Activated CD8-positive, alpha-beta memory T cell treated with anti-CD3 and anti-CD28 coated beads, Interleukin-2, amount 10 ng/mL, durations not matched to agents 7 days and 5 days (primary cell): ENCODE data around the gene FLRT1. TPM values are rescaled to one million over a fixed set of nuclear protein-coding genes. Genes with fewer than 3 reads are reported as not detected.

Experiments used
- ATAC-seq: fragments of 150-1000 bp; cut with Tn5 transposase; one replicate; pipeline ENCODE4 v1.10.0; 2021; ENCODE audit warnings: moderate library complexity
- CTCF ChIA-PET: fragments of 350-600 bp; sonication (Branson Sonifier 250); formaldehyde crosslinking; loops from one replicate; lab custom pipeline; 2021; ENCODE audit warnings: antibody characterized with exemption; lab: Charles Lee
- DNase-seq: peaks from one replicate; pipeline ENCODE4 v3.0.0-alpha.2; 2020
- H3K27ac Mint-ChIP-seq: one replicate; pipeline ENCODE4 v1.8.0; 2021; ENCODE audit warnings: mild to moderate bottlenecking, mixed read lengths
- H3K27me3 Mint-ChIP-seq: one replicate; pipeline ENCODE4 v1.8.0; 2021; ENCODE audit warnings: mixed read lengths
- H3K36me3 Mint-ChIP-seq: one replicate; pipeline ENCODE4 v1.8.0; 2021; ENCODE audit warnings: mild to moderate bottlenecking, mixed read lengths
- H3K4me1 Mint-ChIP-seq: one replicate; pipeline ENCODE4 v1.8.0; 2021; ENCODE audit warnings: mixed read lengths
- H3K4me3 Mint-ChIP-seq: one replicate; pipeline ENCODE4 v1.8.0; 2021; ENCODE audit warnings: mild to moderate bottlenecking, moderate library complexity, mixed read lengths
- H3K9me3 Mint-ChIP-seq: one replicate; pipeline ENCODE4 v1.8.0; 2022; ENCODE audit warnings: low read depth, mixed read lengths
- total RNA-seq, 2 experiments: library from RNA; stranded (reverse); gene quantifications; one replicate each; pipeline ENCODE4 v1.2.3, GENCODE V29; 2021

The FLRT1 gene
- total RNA-seq, 2 experiments from 2014 or later: not detected

DNA sequence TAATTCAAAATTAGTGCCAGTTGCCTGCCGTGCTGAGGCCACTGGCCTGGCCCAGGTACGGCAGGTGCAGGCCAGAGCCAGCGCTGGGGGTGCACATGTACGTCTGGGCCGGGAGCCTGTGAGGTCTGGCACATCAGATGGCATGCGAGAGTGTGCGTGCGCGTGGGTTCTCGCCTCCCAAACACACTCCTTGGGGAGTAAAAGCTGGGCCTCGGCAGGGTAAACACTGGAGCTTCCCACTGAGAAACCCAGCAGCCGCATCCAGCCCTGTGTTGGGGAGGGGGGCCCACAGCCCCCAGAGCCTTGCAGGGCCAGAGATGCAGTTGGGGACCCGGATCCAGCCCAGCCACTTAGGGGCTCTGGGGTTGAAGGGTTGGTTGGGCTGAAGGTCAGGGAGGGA lies 37.8 kb downstream of the FLRT1 start:
- CTCF ChIA-PET: no interaction called here
- DNase-seq: no peak
- Mint-ChIP-seq H3K36me3 (no peaks in the 10 kb centered on the region), H3K9me3 (no peaks in the 10 kb centered on the region), H3K4me3 (no peak overlapping the region), H3K4me1 (peaks cover 5% of the 10 kb centered on the region), H3K27me3 (no peaks in the 10 kb centered on the region), H3K27ac (no peak overlapping the region)
- no peak for ATAC-seq

DNA sequence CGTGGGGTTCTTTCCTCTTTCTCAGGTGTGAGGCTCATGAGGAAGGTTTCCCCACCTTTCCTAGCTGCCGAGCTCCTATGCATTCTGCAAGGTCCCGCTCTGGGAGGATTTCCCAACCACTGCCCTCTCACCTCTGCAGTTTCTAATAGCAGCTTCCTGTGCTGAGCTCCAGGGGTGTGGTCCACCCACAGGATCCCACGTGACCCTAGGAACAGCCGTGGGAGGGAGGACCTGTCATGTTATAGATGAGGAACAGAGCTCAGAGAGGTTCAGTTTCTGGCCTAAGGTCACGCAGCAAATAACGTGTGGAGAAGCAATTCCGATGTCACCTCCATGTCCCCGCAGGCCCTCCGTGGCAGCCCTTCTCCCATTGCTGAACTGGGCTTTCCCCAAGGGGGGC lies 38.5 kb downstream of the FLRT1 start:
- ATAC-seq: no peak

DNA sequence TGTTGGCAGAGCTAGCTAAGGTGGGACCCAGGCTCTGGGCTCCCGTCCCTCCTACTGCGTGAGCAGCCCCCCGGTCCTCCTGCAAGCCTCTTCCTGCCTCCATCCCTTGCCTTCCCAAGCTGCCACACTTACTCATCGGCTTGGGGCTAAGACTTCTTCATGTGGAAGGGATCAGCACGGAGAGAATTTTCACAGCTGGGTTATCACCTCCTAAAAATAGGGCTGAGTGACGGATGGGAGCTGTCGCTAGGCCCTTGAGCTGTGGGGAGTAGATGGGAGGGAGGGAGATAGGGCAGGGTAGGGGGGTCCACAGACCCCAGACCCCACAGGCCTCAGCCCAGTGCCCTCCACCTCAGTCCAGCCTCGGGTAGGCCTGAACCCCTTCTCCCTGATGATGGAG lies 41.0 kb downstream of the FLRT1 start:
- Mint-ChIP-seq H3K4me1 (peaks cover 5% of the 10 kb centered on the region), H3K9me3 (no peaks in the 10 kb centered on the region), H3K27ac (no peak overlapping the region), H3K36me3 (no peaks in the 10 kb centered on the region), H3K4me3 (no peak overlapping the region), H3K27me3 (no peaks in the 10 kb centered on the region)
- DNase-seq: no peak
- ATAC-seq: no peak
- CTCF ChIA-PET: no interaction called here

More for the DNA sequence above, 38.5 kb downstream of the FLRT1 start:
- H3K4me3 Mint-ChIP-seq: no peak overlapping the region
- peak; percentile 54 for DNase-seq
- H3K4me1 Mint-ChIP-seq: peaks cover 5% of the 10 kb centered on the region
- H3K9me3 Mint-ChIP-seq: no peaks in the 10 kb centered on the region
- H3K36me3 Mint-ChIP-seq: no peaks in the 10 kb centered on the region
- no peaks in the 10 kb centered on the region for H3K27me3 Mint-ChIP-seq
- CTCF ChIA-PET: no interaction called here
- no peak overlapping the region for H3K27ac Mint-ChIP-seq

DNA sequence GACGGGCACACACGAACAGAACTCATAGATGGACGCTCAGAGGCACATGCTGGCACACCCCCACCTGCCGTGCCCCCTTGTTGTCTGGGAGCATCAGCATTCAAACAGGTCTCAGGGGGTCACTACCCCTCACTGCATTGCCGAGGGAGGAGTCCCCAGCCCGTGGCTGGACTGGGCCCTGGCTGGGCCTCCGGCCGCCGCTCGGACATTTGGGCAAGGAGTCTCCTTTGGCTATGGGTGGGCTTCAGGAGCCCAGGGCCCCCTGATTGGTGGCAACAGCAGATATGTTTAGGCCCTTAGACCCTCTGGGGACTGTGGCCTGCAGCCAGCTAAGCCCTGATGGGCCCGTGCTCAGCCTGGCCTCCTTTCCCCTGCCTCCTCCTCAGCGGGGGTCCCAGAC lies 41.9 kb downstream of the FLRT1 start:
- DNase-seq (no peak), ATAC-seq (no peak)

DNA sequence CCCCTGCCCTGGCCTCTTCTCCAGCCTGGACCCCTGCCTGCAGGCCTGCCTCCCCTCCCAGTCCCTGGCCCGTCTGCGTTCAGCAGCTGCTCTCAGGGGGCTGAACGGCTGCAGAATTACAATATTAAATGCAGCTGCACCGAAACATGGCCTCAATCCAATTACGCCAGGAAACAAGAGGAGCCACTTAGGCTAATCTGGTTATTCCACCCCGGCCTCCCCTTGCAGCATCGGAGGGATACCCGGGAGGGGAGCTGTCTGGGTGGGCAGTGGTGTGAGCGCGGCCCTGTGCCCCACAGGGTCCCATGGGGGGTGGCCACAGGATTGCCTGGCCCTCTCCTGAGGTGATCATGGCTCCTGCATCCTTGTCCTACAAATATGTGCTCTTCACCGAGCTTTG lies 42.6 kb downstream of the FLRT1 start:
- CTCF ChIA-PET: no interaction called here
- H3K9me3 Mint-ChIP-seq: no peaks in the 10 kb centered on the region
- peaks cover 5% of the 10 kb centered on the region for H3K4me1 Mint-ChIP-seq
- DNase-seq (no peak), ATAC-seq (no peak)
- H3K4me3 Mint-ChIP-seq: no peak overlapping the region
- no peak overlapping the region for H3K27ac Mint-ChIP-seq
- no peaks in the 10 kb centered on the region for H3K27me3 Mint-ChIP-seq
- no peaks in the 10 kb centered on the region for H3K36me3 Mint-ChIP-seq

More for the DNA sequence above, 41.9 kb downstream of the FLRT1 start:
- Mint-ChIP-seq H3K36me3 (no peaks in the 10 kb centered on the region), H3K27ac (no peak overlapping the region), H3K4me1 (peaks cover 5% of the 10 kb centered on the region), H3K4me3 (no peak overlapping the region), H3K9me3 (no peaks in the 10 kb centered on the region), H3K27me3 (no peaks in the 10 kb centered on the region)
- CTCF ChIA-PET: no interaction called here

DNA sequence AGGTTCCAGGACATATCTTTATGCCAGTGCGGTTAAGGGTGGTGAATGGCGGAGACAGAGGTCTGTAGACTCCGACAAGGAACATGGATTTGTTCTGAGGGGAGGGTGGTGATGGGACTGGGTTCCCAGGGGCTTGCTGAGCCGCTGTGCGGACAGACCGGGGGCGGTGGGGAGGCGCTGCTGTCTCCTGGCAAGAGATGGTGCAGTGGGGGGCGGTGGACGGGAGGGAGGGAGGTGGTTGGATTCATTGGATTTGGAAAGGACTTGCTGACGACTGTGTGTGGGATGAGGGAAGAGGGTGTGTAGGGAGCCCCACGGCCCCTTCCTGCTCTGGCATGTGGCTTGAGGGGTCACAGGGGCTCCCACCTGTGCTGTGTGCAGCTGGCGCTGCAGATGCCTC lies 43.2 kb downstream of the FLRT1 start:
- Mint-ChIP-seq H3K36me3 (no peaks in the 10 kb centered on the region), H3K4me1 (peaks cover 5% of the 10 kb centered on the region), H3K9me3 (no peaks in the 10 kb centered on the region), H3K27ac (no peak overlapping the region), H3K27me3 (no peaks in the 10 kb centered on the region), H3K4me3 (no peak overlapping the region)
- CTCF ChIA-PET: no interaction called here
- no peak for ATAC-seq
- no peak for DNase-seq

DNA sequence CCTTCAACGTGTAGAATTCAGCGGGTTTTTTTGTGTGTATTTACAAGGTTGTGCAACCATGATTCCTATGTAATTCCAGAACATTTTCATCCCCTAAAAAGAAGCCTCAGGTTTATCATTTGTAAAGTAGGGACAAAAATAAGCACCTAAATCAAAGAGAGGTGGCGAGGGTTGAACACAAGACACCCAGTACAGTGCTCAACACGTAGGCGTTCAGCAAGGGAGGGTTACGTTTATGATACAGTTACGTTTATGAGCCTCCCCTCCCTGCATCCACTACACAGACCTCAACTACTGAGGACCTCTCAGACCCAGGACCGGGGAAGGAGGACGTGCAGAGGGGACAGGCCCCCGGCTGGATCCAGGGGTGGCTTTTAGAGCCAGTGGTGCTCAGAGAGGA lies 44.7 kb downstream of the FLRT1 start:
- no peaks in the 10 kb centered on the region for H3K36me3 Mint-ChIP-seq
- no peaks in the 10 kb centered on the region for H3K9me3 Mint-ChIP-seq
- CTCF ChIA-PET: no interaction called here
- no peak overlapping the region for H3K4me3 Mint-ChIP-seq
- no peaks in the 10 kb centered on the region for H3K27me3 Mint-ChIP-seq
- ATAC-seq (no peak), DNase-seq (no peak)
- no peak overlapping the region for H3K27ac Mint-ChIP-seq
- no peaks in the 10 kb centered on the region for H3K4me1 Mint-ChIP-seq

DNA sequence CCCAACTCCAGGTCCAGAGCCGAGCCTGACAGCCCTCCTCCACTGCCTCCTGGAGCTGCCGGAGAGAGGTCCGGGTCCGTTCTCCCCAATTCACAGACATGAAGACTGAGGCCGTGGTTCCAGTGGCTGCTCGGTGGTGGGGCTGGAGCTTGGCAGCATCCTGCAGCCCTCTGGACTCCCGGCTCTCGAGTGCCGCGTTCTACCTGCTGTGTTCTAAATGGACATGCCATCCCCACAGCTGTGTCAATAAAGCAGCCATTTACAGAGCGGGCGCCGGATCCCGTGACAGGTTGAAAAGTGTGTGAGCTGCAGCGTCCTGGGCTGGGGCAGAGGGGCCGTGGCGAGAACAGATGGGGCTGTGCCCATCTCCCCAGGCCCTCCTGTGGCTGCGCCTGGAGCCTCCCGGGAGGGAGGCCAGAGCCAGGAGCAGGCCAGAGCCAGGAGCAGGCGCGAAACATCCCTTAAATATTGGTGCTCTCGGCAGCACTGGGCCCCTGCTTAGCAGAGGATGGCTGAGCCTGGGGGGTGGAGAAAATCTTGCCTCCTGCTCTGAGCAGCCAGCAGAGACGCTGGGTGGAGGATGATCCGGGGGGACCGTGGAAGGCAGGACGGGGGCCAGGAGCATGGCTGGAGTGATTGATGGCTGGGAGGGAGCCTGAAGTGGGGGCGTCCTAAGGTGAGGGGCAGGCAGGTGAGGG lies 46.2 kb downstream of the FLRT1 start:
- Mint-ChIP-seq H3K27me3 (no peaks in the 10 kb centered on the region), H3K36me3 (no peaks in the 10 kb centered on the region), H3K4me3 (no peak overlapping the region), H3K4me1 (no peaks in the 10 kb centered on the region), H3K27ac (no peak overlapping the region), H3K9me3 (no peaks in the 10 kb centered on the region)
- ATAC-seq (no peak), DNase-seq (no peak)
- CTCF ChIA-PET: no interaction called here

DNA sequence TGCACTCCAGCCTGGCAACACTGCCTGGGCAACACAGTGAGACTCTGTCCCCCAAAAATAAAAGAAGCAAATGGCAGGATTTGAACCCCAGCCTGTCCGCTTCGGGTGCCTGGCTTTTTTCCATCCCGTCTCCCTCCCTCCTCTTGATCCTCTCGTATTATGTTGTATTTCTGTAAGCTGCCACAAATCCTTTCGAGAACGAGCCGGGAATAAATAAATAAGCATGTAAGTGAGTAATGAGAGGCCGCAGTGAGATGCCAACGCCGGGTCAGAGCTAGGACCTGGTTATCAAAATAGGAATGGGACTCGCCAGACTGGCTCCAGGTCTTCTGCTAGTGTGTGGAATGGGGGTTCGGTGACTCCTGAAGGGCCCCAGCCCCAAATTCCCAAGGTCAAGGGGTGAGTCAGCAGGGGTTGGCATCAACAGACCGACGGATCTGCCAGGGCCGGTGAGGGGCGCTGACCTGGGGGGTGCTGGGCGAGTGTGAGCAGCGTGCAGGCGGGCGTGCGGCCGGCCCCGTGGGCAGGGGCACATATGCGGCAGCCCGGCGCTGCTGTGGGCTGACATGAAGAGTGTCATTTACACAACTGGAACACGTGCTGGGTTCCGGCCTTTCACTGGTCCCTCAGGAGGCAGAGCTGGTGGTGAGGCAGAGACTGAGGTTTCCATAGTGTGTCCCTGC lies 47.8 kb downstream of the FLRT1 start:
- H3K4me3 Mint-ChIP-seq: no peak overlapping the region
- no peaks in the 10 kb centered on the region for H3K9me3 Mint-ChIP-seq
- no peaks in the 10 kb centered on the region for H3K27me3 Mint-ChIP-seq
- no peaks in the 10 kb centered on the region for H3K4me1 Mint-ChIP-seq
- no peak for DNase-seq
- no peak for ATAC-seq
- no peak overlapping the region for H3K27ac Mint-ChIP-seq
- CTCF ChIA-PET: interaction anchor here (1.0 kb wide), 1 partner anchor 64 kb away, joined by 3 read pairs; no protein-coding TSS in a partner anchor
- no peaks in the 10 kb centered on the region for H3K36me3 Mint-ChIP-seq

DNA sequence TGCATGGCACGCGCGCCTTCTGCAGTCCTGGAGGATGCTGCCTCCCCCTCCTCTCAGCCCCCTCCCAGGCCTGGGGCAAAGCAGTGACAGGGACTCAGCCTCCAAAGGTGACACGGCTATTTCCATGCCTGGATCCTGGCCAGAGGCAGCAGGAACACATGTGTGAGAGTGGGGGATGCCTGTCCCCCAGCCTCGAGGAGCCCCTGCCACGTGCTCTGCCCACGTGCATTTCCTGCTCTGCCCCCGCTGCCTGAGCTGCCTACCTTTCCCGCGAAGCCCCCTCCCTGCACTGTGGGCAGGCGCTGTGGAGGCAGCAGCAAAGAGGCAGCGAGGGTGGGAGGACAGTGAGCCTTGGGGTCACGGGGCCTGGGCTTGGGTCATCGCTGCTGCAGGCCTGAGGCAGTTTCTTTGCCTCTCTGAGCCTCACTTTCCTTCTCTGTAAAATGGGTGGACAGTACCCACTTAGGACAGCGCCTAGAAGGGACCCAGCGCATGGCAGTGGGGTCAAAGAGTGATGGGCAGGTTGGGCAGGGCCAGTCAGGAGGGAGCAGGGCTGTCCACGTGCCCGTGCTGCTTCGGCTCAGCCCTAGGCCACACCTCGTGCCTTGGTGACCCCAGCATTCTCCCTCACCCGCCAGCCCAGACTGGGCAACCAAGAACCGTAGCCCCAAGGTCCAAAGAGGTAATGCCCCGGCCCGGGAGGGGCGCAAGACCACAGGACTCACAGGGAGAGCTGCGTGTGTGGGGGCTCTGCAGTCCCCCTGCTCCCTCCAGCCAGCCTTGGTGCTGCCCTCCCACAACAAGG lies 48.6 kb downstream of the FLRT1 start:
- CTCF ChIA-PET: no interaction called here
- no peak overlapping the region for H3K27ac Mint-ChIP-seq
- H3K9me3 Mint-ChIP-seq: no peaks in the 10 kb centered on the region
- H3K36me3 Mint-ChIP-seq: no peaks in the 10 kb centered on the region
- DNase-seq (no peak), ATAC-seq (no peak)
- no peaks in the 10 kb centered on the region for H3K27me3 Mint-ChIP-seq
- no peak overlapping the region for H3K4me3 Mint-ChIP-seq
- no peaks in the 10 kb centered on the region for H3K4me1 Mint-ChIP-seq

DNA sequence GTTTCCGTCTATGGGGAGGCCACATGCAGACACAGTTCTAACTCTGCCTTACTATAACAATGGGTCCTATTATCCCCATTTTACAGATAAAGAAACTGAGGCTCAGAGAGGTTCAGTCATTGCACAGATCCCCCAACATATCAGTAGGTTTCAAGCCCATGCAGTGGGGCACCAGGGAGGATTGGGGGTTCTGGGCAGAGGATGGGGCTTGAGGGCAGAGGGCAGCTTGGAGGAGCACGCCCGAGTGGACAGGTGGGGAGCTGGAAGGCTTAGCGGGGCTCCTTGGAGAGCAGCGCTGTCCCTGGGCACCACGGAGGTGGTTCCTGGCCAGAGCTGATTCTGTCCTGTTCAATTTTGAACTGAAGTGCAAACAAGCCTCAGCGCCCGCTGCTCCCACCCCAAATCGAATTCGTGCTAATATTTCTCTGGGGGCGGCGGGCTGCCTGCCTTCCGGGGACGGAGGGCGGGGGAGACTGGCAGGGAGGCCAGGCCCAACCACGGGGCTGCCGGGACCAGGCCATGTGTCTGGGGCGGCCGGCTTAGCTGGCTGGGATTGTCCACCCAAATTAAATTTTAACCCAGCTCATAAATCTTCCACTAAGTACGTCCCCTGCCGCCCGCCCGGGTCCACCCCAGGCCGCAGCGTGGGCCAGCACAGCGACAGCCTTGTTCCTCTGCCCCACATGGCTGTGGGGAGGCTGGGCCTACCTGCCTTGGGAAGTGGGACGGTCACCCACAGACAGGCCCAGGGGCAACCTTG lies 49.4 kb downstream of the FLRT1 start:
- ATAC-seq: no peak
- H3K27me3 Mint-ChIP-seq: no peaks in the 10 kb centered on the region
- CTCF ChIA-PET: no interaction called here

More for the DNA sequence above, 49.4 kb downstream of the FLRT1 start:
- Mint-ChIP-seq H3K4me3 (no peak overlapping the region), H3K4me1 (peaks cover 2% of the 10 kb centered on the region), H3K9me3 (no peaks in the 10 kb centered on the region), H3K27ac (no peak overlapping the region), H3K36me3 (no peaks in the 10 kb centered on the region)
- DNase-seq: no peak
